ENCODE measurements around the gene KLC1. TPM values are rescaled to one million over a fixed set of nuclear protein-coding genes. Genes with fewer than 3 reads are reported as not detected.

KLC1 gene
- total RNA-seq, 1 donor from 2014 or later = 163 TPM

DNA sequence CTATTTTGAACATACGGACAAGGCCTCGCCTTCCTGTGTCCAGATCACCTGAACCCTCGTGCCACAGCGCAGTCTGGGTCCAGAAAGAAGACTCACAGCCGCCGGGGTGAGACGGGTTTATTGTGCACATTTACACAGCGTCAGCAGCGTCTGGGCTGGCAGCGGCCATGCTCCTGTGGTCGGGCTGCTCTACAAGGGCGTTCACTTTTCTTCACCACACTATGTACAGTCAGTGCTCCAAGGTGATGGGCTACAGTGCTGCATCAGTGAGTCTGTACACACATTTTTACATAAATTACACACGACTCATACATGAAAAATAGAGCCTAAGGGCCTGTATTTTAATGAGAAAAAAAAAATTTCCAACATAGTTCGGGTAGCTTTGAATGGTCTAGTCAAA, 104.6 kb downstream of the KLC1 start:
- no peak for DNase-seq (ENCODE audit: low spot score in 2 of 2, unreplicated experiment in 2 of 2)
- peak overlapping the region; percentile 64 for H3K27ac Mint-ChIP-seq
- no peak overlapping the region for H3K4me3 Mint-ChIP-seq
- H3K36me3 Mint-ChIP-seq = peaks cover 23% of the 10 kb centered on the region
- TF ChIP-seq, protein P1, sequence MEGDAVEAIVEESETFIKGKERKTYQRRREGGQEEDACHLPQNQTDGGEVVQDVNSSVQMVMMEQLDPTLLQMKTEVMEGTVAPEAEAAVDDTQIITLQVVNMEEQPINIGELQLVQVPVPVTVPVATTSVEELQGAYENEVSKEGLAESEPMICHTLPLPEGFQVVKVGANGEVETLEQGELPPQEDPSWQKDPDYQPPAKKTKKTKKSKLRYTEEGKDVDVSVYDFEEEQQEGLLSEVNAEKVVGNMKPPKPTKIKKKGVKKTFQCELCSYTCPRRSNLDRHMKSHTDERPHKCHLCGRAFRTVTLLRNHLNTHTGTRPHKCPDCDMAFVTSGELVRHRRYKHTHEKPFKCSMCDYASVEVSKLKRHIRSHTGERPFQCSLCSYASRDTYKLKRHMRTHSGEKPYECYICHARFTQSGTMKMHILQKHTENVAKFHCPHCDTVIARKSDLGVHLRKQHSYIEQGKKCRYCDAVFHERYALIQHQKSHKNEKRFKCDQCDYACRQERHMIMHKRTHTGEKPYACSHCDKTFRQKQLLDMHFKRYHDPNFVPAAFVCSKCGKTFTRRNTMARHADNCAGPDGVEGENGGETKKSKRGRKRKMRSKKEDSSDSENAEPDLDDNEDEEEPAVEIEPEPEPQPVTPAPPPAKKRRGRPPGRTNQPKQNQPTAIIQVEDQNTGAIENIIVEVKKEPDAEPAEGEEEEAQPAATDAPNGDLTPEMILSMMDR (IDR thresholded peaks at IDR 0.05; ENCODE audit: unreplicated experiment) = no peak
- H3K9me3 Mint-ChIP-seq = no peaks in the 10 kb centered on the region
- H3K4me1 Mint-ChIP-seq = peaks cover 28% of the 10 kb centered on the region
- no peaks in the 10 kb centered on the region for H3K27me3 Mint-ChIP-seq (ENCODE audit: low read depth)

DNA sequence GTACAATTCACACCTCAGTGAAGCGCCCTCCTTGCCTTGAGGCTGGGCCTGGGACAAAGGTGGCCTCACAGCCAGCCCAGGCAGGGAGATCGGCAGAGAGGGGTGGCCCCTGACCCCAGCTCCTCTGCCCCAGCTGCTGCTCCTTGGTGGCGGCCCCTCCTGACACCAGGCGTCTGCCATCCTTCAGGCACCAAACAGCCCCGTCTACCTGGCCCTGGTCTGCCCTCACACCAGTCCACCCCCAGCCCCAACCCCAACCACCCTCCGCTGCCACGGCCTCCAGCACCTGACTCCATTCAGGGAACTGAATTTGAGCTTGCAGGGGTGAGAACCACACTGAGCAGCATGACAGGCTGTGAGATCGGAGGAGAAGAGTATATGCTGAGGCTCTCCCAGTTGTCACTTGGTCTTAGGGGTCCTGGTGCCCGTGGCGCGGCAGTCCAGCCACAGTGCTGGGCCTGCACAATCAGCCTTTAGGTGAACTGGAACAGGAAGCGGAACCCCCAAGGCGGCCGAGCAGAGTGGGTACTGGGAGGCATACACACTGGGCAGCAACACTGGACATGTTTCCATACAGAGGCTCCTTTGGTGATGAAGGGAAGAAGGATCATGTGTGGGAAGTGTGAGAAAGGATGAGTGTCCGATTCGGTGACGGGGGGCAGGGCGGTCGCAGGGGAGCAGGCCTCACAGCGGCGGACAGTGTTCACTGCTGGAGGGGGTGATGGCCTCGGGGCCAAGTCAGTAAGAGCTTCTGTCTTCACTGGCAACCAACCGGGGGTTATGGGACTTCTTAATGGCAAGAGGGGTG, 105.3 kb downstream of the KLC1 start:
- TF ChIP-seq, protein P1 (IDR thresholded peaks at IDR 0.05; ENCODE audit: unreplicated experiment) = no peak
- no peaks in the 10 kb centered on the region for H3K9me3 Mint-ChIP-seq
- peak overlapping the region; percentile 34 for H3K27ac Mint-ChIP-seq
- peaks cover 28% of the 10 kb centered on the region for H3K4me1 Mint-ChIP-seq
- no peak overlapping the region for H3K4me3 Mint-ChIP-seq
- DNase-seq (ENCODE audit: low spot score in 2 of 2, unreplicated experiment in 2 of 2) = no peak
- H3K27me3 Mint-ChIP-seq (ENCODE audit: low read depth) = no peaks in the 10 kb centered on the region
- peaks cover 18% of the 10 kb centered on the region for H3K36me3 Mint-ChIP-seq

DNA sequence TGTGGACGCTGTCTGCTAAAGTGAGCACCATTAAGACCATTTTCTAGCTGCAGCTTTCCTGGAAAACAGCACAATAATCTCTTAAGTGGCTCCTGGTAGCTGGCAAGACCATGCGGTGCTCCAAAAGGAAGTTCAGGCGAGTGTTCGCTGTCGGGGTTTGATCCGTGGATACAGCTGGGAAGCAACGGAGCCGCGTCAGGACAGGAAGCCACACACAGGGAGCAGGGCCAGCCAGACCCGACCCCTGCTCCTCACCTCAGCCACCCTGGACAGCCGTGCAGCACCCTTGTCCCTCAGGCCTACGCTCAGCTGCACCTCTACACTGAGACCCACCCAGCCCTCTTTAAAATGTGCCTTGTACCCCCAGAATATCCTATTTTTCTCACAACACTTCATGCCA, 106.0 kb downstream of the KLC1 start:
- Mint-ChIP-seq H3K4me1 (peaks cover 28% of the 10 kb centered on the region), H3K36me3 (peaks cover 23% of the 10 kb centered on the region), H3K9me3 (no peaks in the 10 kb centered on the region), H3K27ac (no peak overlapping the region), H3K27me3 (ENCODE audit: low read depth) (no peaks in the 10 kb centered on the region), H3K4me3 (no peak overlapping the region)
- no peak for DNase-seq (ENCODE audit: low spot score in 2 of 2, unreplicated experiment in 2 of 2)
- TF ChIP-seq, protein P1 (IDR thresholded peaks at IDR 0.05; ENCODE audit: unreplicated experiment) = no peak

DNA sequence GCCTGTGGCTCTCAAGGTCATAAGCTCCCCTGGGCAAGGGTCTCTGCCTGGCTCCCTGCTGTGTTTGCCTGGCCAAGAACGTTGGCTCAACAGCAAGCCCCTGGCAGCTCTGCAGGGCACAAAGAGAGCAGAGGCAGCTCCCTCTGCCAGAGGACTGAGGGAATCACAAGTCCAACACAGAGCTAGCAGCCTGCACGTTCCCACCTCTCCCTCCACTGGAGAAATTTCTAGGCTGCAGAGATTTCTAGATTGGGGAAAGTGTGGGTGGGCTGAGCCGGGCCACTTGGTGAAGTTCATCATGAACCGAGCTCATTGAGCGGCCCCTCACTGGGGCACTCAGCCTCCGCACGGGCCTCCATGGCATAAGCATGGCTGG, 106.4 kb downstream of the KLC1 start:
- H3K36me3 Mint-ChIP-seq = peaks cover 26% of the 10 kb centered on the region
- TF ChIP-seq, protein P1 (IDR thresholded peaks at IDR 0.05; ENCODE audit: unreplicated experiment) = no peak

DNA sequence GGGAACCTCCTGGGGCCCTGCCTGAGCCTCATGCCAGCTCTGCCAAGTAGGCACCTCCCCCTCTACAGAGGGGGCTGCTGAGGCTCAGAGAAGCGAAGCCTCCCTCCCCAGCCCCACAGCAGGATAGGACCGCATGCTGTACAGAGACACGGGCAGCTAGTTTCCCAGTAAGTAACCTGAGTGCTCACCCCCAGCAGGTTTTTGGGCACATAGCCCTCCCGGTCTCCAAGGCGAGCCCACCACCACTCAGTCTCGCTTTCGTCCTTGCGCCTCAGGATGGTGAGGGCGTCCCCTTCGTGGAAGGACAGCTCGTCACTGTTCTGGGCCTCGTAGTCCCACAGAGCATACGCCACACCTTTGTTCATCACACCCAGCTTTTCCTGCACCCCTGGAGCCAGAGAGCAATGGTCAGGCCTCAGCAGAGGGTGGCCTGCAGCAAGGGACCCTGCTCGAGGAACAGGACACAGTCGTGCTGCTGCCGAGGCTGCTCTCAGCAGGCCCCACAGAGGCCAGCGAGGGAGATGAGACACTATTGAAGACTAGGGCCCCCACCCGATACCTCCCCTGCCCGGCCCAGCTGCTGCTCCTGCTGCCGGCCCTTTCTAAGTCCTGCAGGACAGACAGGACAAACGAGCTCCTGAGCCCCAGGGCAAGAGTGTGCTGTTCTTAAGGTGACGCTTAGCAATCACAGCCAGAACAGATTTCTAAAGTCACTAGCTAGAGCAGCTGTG, 107.0 kb downstream of the KLC1 start:
- TF ChIP-seq, protein P1 (IDR thresholded peaks at IDR 0.05; ENCODE audit: unreplicated experiment) = no peak
- DNase-seq (ENCODE audit: low spot score in 2 of 2, unreplicated experiment in 2 of 2) = no peak
- no peak overlapping the region for H3K27ac Mint-ChIP-seq
- H3K36me3 Mint-ChIP-seq = peaks cover 28% of the 10 kb centered on the region
- H3K4me1 Mint-ChIP-seq = peaks cover 28% of the 10 kb centered on the region
- H3K9me3 Mint-ChIP-seq = no peaks in the 10 kb centered on the region
- H3K4me3 Mint-ChIP-seq = no peak overlapping the region
- no peaks in the 10 kb centered on the region for H3K27me3 Mint-ChIP-seq (ENCODE audit: low read depth)

More for the DNA sequence above, 106.4 kb downstream of the KLC1 start:
- Mint-ChIP-seq H3K4me1 (peaks cover 28% of the 10 kb centered on the region), H3K9me3 (no peaks in the 10 kb centered on the region), H3K27ac (no peak overlapping the region), H3K4me3 (no peak overlapping the region), H3K27me3 (ENCODE audit: low read depth) (no peaks in the 10 kb centered on the region)
- no peak for DNase-seq (ENCODE audit: low spot score in 2 of 2, unreplicated experiment in 2 of 2)

Measured in mesothelial cell of epicardium (in vitro differentiated cells).